ENCODE data around the gene MED4.
A peak's percentile ranks its signal among the peaks of the same experiment; 100 is the strongest.

MED4 gene

DNA sequence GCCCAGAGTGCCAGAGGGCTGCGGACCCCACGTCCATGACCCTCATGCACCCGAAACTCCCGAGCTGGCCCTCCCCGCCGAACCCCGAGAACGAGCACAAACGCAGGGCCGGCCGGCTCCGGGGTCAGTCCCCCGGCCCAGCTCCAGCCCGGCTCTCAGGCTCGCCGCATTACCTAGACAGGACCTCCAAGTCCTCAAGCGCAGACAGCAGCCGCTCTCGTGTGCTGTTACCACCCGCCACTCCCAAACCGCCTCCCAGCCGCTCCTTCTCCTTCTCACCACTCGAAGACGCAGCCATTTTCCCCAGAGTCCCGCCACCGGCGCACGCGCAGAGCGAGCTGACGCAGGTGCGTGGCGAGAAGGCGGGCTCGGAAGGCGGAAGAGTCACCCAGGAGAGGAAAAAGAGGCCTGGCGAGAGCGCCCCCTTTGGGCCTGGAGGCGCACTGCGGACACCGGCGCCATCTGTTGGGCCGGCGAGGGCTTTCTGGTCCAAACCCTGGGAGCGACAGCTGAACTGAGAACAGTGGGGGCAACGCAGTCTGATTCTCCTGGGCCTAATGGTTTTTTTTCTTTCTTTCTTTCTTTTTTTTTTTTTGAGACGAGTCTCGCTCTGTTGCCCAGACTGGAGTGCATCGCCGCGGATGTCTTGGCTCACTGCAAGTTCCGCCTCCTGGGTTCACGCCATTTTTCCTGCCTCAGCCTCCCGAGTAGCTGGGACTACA, at the start of gene MED4:
TSS of gene MED4 (minus strand) at position 324 of the 722 bp plus-strand sequence. CDS start at position 298, 26 bp downstream.
- H3K9me3 Mint-ChIP-seq, result peaks cover 5% of the 10 kb centered on the region
- H3K36me3 Mint-ChIP-seq (ENCODE audit: insufficient read depth), result peaks cover 17% of the 10 kb centered on the region
- peak within 1 kb of the TSS; percentile 97 for H3K27ac Mint-ChIP-seq (ENCODE audit: low read depth)
- peaks cover 38% of the 10 kb centered on the region for H3K4me1 Mint-ChIP-seq
- DNase-seq (ENCODE audit: low spot score in 2 of 2) (peak; percentile 96 to 99), ATAC-seq (replicated peaks; ENCODE audit: extremely low read depth, poor library complexity, severe bottlenecking) (peak; percentile 95)
- peaks cover 7% of the 10 kb centered on the region for H3K27me3 Mint-ChIP-seq
- H3K4me3 Mint-ChIP-seq, result peak within 1 kb of the TSS; percentile 97

GRCh38 chr13:48144413-48145035, 49.6 kb upstream of the MED4 start:
- Mint-ChIP-seq H3K4me3 (no peak overlapping the region), H3K9me3 (no peaks in the 10 kb centered on the region), H3K4me1 (peaks cover 12% of the 10 kb centered on the region), H3K27me3 (no peaks in the 10 kb centered on the region), H3K36me3 (ENCODE audit: insufficient read depth) (no peaks in the 10 kb centered on the region), H3K27ac (ENCODE audit: low read depth) (peak overlapping the region; percentile 11)
- DNase-seq (ENCODE audit: low spot score in 2 of 2) (no peak), ATAC-seq (replicated peaks; ENCODE audit: extremely low read depth, poor library complexity, severe bottlenecking) (no peak)

- Mint-ChIP-seq H3K27ac (ENCODE audit: low read depth) (peak overlapping the region; percentile 67), H3K27me3 (no peaks in the 10 kb centered on the region), H3K4me1 (peaks cover 12% of the 10 kb centered on the region), H3K9me3 (no peaks in the 10 kb centered on the region), H3K36me3 (ENCODE audit: insufficient read depth) (no peaks in the 10 kb centered on the region), H3K4me3 (no peak overlapping the region)
- ATAC-seq (replicated peaks; ENCODE audit: extremely low read depth, poor library complexity, severe bottlenecking), result no peak
- no peak for DNase-seq (ENCODE audit: low spot score in 2 of 2)
Measured at GRCh38 chr13:48142436-48142835, 47.5 kb upstream of the MED4 start.

GRCh38 chr13:48138270-48138669, 43.4 kb upstream of the MED4 start:
- ATAC-seq (replicated peaks; ENCODE audit: extremely low read depth, poor library complexity, severe bottlenecking) (no peak), DNase-seq (ENCODE audit: low spot score in 2 of 2) (no peak)
- Mint-ChIP-seq H3K4me3 (no peak overlapping the region), H3K4me1 (no peaks in the 10 kb centered on the region), H3K36me3 (ENCODE audit: insufficient read depth) (no peaks in the 10 kb centered on the region), H3K9me3 (no peaks in the 10 kb centered on the region), H3K27me3 (peaks cover under 1% of the 10 kb centered on the region), H3K27ac (ENCODE audit: low read depth) (no peak overlapping the region)

- ATAC-seq (replicated peaks; ENCODE audit: extremely low read depth, poor library complexity, severe bottlenecking), result no peak
- H3K27ac Mint-ChIP-seq (ENCODE audit: low read depth), result no peak overlapping the region
- peaks cover 3% of the 10 kb centered on the region for H3K36me3 Mint-ChIP-seq (ENCODE audit: insufficient read depth)
- H3K9me3 Mint-ChIP-seq, result no peaks in the 10 kb centered on the region
- DNase-seq (ENCODE audit: low spot score in 2 of 2), result no peak
- H3K4me1 Mint-ChIP-seq, result no peaks in the 10 kb centered on the region
- H3K27me3 Mint-ChIP-seq, result peaks cover 9% of the 10 kb centered on the region
- no peak overlapping the region for H3K4me3 Mint-ChIP-seq
Measured at GRCh38 chr13:48132961-48133360, 38.1 kb upstream of the MED4 start.

- no peak for ATAC-seq (replicated peaks; ENCODE audit: extremely low read depth, poor library complexity, severe bottlenecking)
- no peak for DNase-seq (ENCODE audit: low spot score in 2 of 2)
- peaks cover 9% of the 10 kb centered on the region for H3K27me3 Mint-ChIP-seq
- peaks cover 8% of the 10 kb centered on the region for H3K36me3 Mint-ChIP-seq (ENCODE audit: insufficient read depth)
- H3K9me3 Mint-ChIP-seq, result no peaks in the 10 kb centered on the region
- H3K4me3 Mint-ChIP-seq, result no peak overlapping the region
- H3K27ac Mint-ChIP-seq (ENCODE audit: low read depth), result no peak overlapping the region
- peaks cover 10% of the 10 kb centered on the region for H3K4me1 Mint-ChIP-seq
Measured at GRCh38 chr13:48131533-48131932, 36.6 kb upstream of the MED4 start.

- peak; percentile 34 to 46 for DNase-seq (ENCODE audit: low spot score in 2 of 2)
- peak; percentile 86 for ATAC-seq (replicated peaks; ENCODE audit: extremely low read depth, poor library complexity, severe bottlenecking)
- Mint-ChIP-seq H3K4me3 (no peak overlapping the region), H3K4me1 (peaks cover 10% of the 10 kb centered on the region), H3K9me3 (no peaks in the 10 kb centered on the region), H3K36me3 (ENCODE audit: insufficient read depth) (peaks cover 8% of the 10 kb centered on the region), H3K27ac (ENCODE audit: low read depth) (peak overlapping the region; percentile 77), H3K27me3 (no peaks in the 10 kb centered on the region)
Measured at GRCh38 chr13:48126944-48127830, 32.3 kb upstream of the MED4 start.

- Mint-ChIP-seq H3K36me3 (ENCODE audit: insufficient read depth) (peaks cover 8% of the 10 kb centered on the region), H3K4me3 (no peak overlapping the region), H3K27ac (ENCODE audit: low read depth) (no peak overlapping the region), H3K27me3 (no peaks in the 10 kb centered on the region), H3K9me3 (no peaks in the 10 kb centered on the region), H3K4me1 (peaks cover 10% of the 10 kb centered on the region)
- DNase-seq (ENCODE audit: low spot score in 2 of 2) (no peak), ATAC-seq (replicated peaks; ENCODE audit: extremely low read depth, poor library complexity, severe bottlenecking) (no peak)
Measured at GRCh38 chr13:48125794-48126228, 30.9 kb upstream of the MED4 start.

- no peak for DNase-seq (ENCODE audit: low spot score in 2 of 2)
- no peak overlapping the region for H3K27ac Mint-ChIP-seq (ENCODE audit: low read depth)
- H3K27me3 Mint-ChIP-seq, result no peaks in the 10 kb centered on the region
- H3K4me1 Mint-ChIP-seq, result peaks cover 10% of the 10 kb centered on the region
- no peak overlapping the region for H3K4me3 Mint-ChIP-seq
- no peaks in the 10 kb centered on the region for H3K9me3 Mint-ChIP-seq
- no peak for ATAC-seq (replicated peaks; ENCODE audit: extremely low read depth, poor library complexity, severe bottlenecking)
- H3K36me3 Mint-ChIP-seq (ENCODE audit: insufficient read depth), result peaks cover 8% of the 10 kb centered on the region
Measured at GRCh38 chr13:48123812-48124211, 28.9 kb upstream of the MED4 start.

DNA sequence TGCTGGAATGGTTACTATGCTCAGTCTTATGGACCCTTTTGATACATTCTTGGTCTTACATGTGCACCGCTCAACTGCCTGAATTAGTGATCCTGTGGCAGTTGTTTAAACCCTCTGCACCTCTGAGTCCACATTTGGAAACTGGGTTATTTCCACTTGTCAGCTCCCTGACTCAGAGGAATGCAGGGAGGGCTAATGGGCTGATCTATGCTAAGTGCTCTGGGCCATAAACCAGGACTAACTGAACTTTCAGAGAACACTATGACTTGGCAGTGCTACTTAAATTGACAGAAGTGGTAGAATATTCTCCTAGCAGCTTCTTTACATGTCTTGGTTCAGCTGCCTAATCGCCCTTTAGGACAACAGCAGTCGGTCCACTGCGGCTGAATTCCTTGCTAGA, 26.8 kb upstream of the MED4 start:
- Mint-ChIP-seq H3K27me3 (no peaks in the 10 kb centered on the region), H3K4me3 (no peak overlapping the region), H3K4me1 (peaks cover 2% of the 10 kb centered on the region), H3K36me3 (ENCODE audit: insufficient read depth) (peaks cover under 1% of the 10 kb centered on the region), H3K9me3 (no peaks in the 10 kb centered on the region), H3K27ac (ENCODE audit: low read depth) (no peak overlapping the region)
- ATAC-seq (replicated peaks; ENCODE audit: extremely low read depth, poor library complexity, severe bottlenecking) (no peak), DNase-seq (ENCODE audit: low spot score in 2 of 2) (no peak)

DNA sequence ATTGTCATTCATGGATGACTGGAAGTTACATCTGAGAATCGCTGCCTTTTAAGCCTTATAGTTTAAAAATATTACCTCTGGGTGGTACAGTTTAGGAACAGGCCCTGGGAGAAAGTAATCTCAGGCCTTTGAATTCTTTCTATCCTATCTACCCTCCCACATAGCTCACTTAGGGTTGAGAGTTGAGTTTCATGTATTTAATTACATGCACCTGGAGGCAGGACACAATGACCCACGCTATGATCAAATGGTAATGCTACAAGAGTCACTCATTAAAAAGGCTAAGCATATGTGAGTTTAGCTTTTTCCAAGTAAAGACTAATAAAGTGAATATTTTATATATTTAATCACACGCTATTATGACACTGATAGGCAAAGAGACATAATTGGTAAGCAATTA, 25.3 kb upstream of the MED4 start:
- no peaks in the 10 kb centered on the region for H3K4me1 Mint-ChIP-seq

GRCh38 chr13:48118030-48118429, 23.1 kb upstream of the MED4 start:
- Mint-ChIP-seq H3K36me3 (ENCODE audit: insufficient read depth) (no peaks in the 10 kb centered on the region), H3K4me3 (no peak overlapping the region), H3K27ac (ENCODE audit: low read depth) (no peak overlapping the region), H3K4me1 (no peaks in the 10 kb centered on the region), H3K9me3 (no peaks in the 10 kb centered on the region), H3K27me3 (peaks cover 6% of the 10 kb centered on the region)
- no peak for ATAC-seq (replicated peaks; ENCODE audit: extremely low read depth, poor library complexity, severe bottlenecking)
- no peak for DNase-seq (ENCODE audit: low spot score in 2 of 2)

More for the DNA sequence above, 25.3 kb upstream of the MED4 start:
- Mint-ChIP-seq H3K36me3 (ENCODE audit: insufficient read depth) (no peaks in the 10 kb centered on the region), H3K9me3 (no peaks in the 10 kb centered on the region), H3K4me3 (no peak overlapping the region), H3K27ac (ENCODE audit: low read depth) (no peak overlapping the region), H3K27me3 (no peaks in the 10 kb centered on the region)
- ATAC-seq (replicated peaks; ENCODE audit: extremely low read depth, poor library complexity, severe bottlenecking), result no peak
- DNase-seq (ENCODE audit: low spot score in 2 of 2), result no peak
